PC-9 (cell line): Measurements from ENCODE around the gene UPK1A. TPM values are rescaled to one million over a fixed set of nuclear protein-coding genes. Genes with fewer than 3 reads are reported as not detected.
"Not testable (repeated sequence)": the region's sequence is repeated elsewhere in the genome, so short reads cannot be mapped to it uniquely, and the experiment has no call there.

Source experiments
- BruUV-seq: library from RNA; stranded (reverse); fragments of 400-500 nt; replicated peaks from 2 replicates; lab custom pipeline; 2021; lab: Mats Ljungman, UMichigan
- CTCF ChIA-PET: fragments of 300-600 bp; sonication (Branson Sonifier 250); formaldehyde crosslinking; loops from one replicate; lab custom pipeline; 2022; ENCODE audit warnings: antibody characterized with exemption; lab: Charles Lee
- POLR2A ChIA-PET: fragments of 300-600 bp; sonication (Branson Sonifier 250); formaldehyde crosslinking; loops from one replicate; lab custom pipeline; 2022; ENCODE audit warnings: antibody characterized with exemption; ENCODE audit not compliant: unreplicated experiment; lab: Charles Lee
- DNase-seq, 2 experiments: peaks; one replicate each; pipeline versions ENCODE4 v3.0.0 to v3.0.0-alpha.2; 2015 to 2022; ENCODE audit warnings: mixed read lengths in 1 of 2
- H2AFZ ChIP-seq: fragments of 200-600 bp; sonication (generic); 2 replicates; pipeline ENCODE4 v1.8.1; 2017; ENCODE audit warnings: antibody characterized with exemption
- H3F3A ChIP-seq: fragments of 200-600 bp; sonication (generic); 2 replicates; pipeline ENCODE4 v1.8.1; 2017; ENCODE audit warnings: antibody characterized with exemption, mild to moderate bottlenecking, low read depth; ENCODE audit not compliant: insufficient read depth
- H3K27ac ChIP-seq: fragments of 200-600 bp; sonication (generic); 2 replicates; pipeline ENCODE4 v1.6.1; 2016; ENCODE audit warnings: mixed run types
- H3K27me3 ChIP-seq: fragments of 200-600 bp; sonication (generic); 2 replicates; pipeline ENCODE4 v1.6.1; 2016; ENCODE audit warnings: low read depth, mixed run types; ENCODE audit not compliant: insufficient read depth
- H3K36me3 ChIP-seq: fragments of 200-600 bp; sonication (generic); 2 replicates; pipeline ENCODE4 v1.6.1; 2016; ENCODE audit warnings: low read depth, mixed run types
- H3K4me1 ChIP-seq: fragments of 200-600 bp; sonication (generic); replicated peaks from 2 replicates; pipeline ENCODE4 v1.6.1; 2016; ENCODE audit warnings: mixed run types; ENCODE audit not compliant: insufficient read depth
- H3K4me2 ChIP-seq: fragments of 200-600 bp; sonication (generic); 2 replicates; pipeline ENCODE4 v1.6.1; 2017; ENCODE audit warnings: mixed run types
- H3K4me3 ChIP-seq: fragments of 200-600 bp; sonication (generic); 2 replicates; pipeline ENCODE4 v1.6.1; 2016; ENCODE audit warnings: mixed run types
- H3K79me2 ChIP-seq: fragments of 200-600 bp; sonication (generic); 2 replicates; pipeline ENCODE4 v1.6.1; 2017; ENCODE audit warnings: low read depth, mixed run types
- H3K9me2 ChIP-seq: fragments of 200-600 bp; sonication (generic); 2 replicates; pipeline ENCODE4 v1.8.1; 2017; ENCODE audit warnings: mild to moderate bottlenecking; ENCODE audit not compliant: insufficient read depth
- H3K9me3 ChIP-seq: fragments of 200-600 bp; sonication (generic); 2 replicates; pipeline ENCODE4 v1.8.1; 2016; ENCODE audit warnings: low read depth; ENCODE audit not compliant: insufficient read depth
- H4K20me1 ChIP-seq: fragments of 200-600 bp; sonication (generic); 2 replicates; pipeline ENCODE4 v1.8.1; 2017; ENCODE audit not compliant: insufficient read depth
- CTCF ChIP-seq: fragments of 200-600 bp; sonication (generic); conservative IDR thresholded peaks from 2 replicates; pipeline ENCODE4 v1.6.1; 2017; ENCODE audit warnings: mixed run types, antibody characterized with exemption, mild to moderate bottlenecking, moderate library complexity
- EZH2 ChIP-seq: fragments of 200-600 bp; sonication (generic); IDR thresholded peaks from 2 replicates; pipeline ENCODE4 v1.8.0; 2017; ENCODE audit warnings: antibody characterized with exemption, low read depth
- intact Hi-C: fragments of 100-400 bp; cut with micrococcal nuclease; formaldehyde crosslinking; loops from one replicate; pipeline ENCODE4 v1.10.0; 2022; ENCODE audit not compliant: unreplicated experiment
- total RNA-seq: library from RNA; stranded (reverse); gene quantifications from 2 replicates; pipeline ENCODE4 v1.2.3, GENCODE V29; 2021

UPK1A gene
- total RNA-seq, 1 experiment from 2014 or later: 1.6 TPM

- intact Hi-C loops: no loop called here
- DNase-seq: no peak
- TF ChIP-seq EZH2 (no peak), CTCF (no peak)
- H3K36me3 ChIP-seq: no peaks in the 10 kb centered on the region
- H3F3A ChIP-seq: no peaks in the 10 kb centered on the region
- no peaks in the 10 kb centered on the region for H3K9me2 ChIP-seq
- no TSS peak for BruUV-seq
- no peak overlapping the region for H3K4me2 ChIP-seq
- CTCF ChIA-PET: no interaction called here
- H3K79me2 ChIP-seq: peaks cover 22% of the 10 kb centered on the region
- H2AFZ ChIP-seq: no peak overlapping the region
- H3K9me3 ChIP-seq: no peaks in the 10 kb centered on the region
- H4K20me1 ChIP-seq: peaks cover 14% of the 10 kb centered on the region
- POLR2A ChIA-PET: no interaction called here
- peaks cover 6% of the 10 kb centered on the region for H3K4me1 ChIP-seq
- H3K27ac ChIP-seq: no peak overlapping the region
- H3K4me3 ChIP-seq: no peak overlapping the region
- no peaks in the 10 kb centered on the region for H3K27me3 ChIP-seq
Observed at GRCh38 chr19:35722461-35722860, 56.1 kb downstream of the UPK1A start.

- H3K9me2 ChIP-seq: no peaks in the 10 kb centered on the region
- no peak overlapping the region for H3K4me2 ChIP-seq
- no TSS peak for BruUV-seq
- peaks cover 14% of the 10 kb centered on the region for H4K20me1 ChIP-seq
- DNase-seq: no peak
- H3K36me3 ChIP-seq: no peaks in the 10 kb centered on the region
- no peak overlapping the region for H2AFZ ChIP-seq
- peaks cover 6% of the 10 kb centered on the region for H3K4me1 ChIP-seq
- H3K27ac ChIP-seq: no peak overlapping the region
- TF ChIP-seq EZH2 (no peak), CTCF (no peak)
- no peaks in the 10 kb centered on the region for H3F3A ChIP-seq
- intact Hi-C loops: no loop called here
- POLR2A ChIA-PET: no interaction called here
- H3K27me3 ChIP-seq: no peaks in the 10 kb centered on the region
- CTCF ChIA-PET: no interaction called here
- H3K4me3 ChIP-seq: no peak overlapping the region
- no peaks in the 10 kb centered on the region for H3K9me3 ChIP-seq
- H3K79me2 ChIP-seq: peaks cover 22% of the 10 kb centered on the region
Observed at GRCh38 chr19:35722897-35723296, 56.6 kb downstream of the UPK1A start.

- Histone ChIP-seq H3K4me3 (no peak overlapping the region), H3K27ac (no peak overlapping the region), H3K79me2 (peaks cover 16% of the 10 kb centered on the region), H3K4me2 (no peak overlapping the region), H3K36me3 (no peaks in the 10 kb centered on the region), H3K9me3 (no peaks in the 10 kb centered on the region), H2AFZ (no peak overlapping the region), H4K20me1 (peaks cover 11% of the 10 kb centered on the region), H3K4me1 (peaks cover 6% of the 10 kb centered on the region), H3F3A (no peaks in the 10 kb centered on the region), H3K9me2 (no peaks in the 10 kb centered on the region), H3K27me3 (no peaks in the 10 kb centered on the region)
- ChIA-PET POLR2A (interaction anchor here (0.6 kb wide), 1 partner anchor 159 kb away, joined by 3 read pairs; no protein-coding TSS in a partner anchor), CTCF (no interaction called here)
- intact Hi-C loops: no loop called here
- TF ChIP-seq EZH2: no peak
- no peak for DNase-seq
- BruUV-seq: no TSS peak
Observed at GRCh38 chr19:35723671-35724070, 57.4 kb downstream of the UPK1A start.

- DNase-seq, H3K4me1 ChIP-seq, H2AFZ ChIP-seq, H3K9me2 ChIP-seq, H3K9me3 ChIP-seq, H3K4me3 ChIP-seq, intact Hi-C loops, POLR2A ChIA-PET, CTCF ChIA-PET, BruUV-seq, H3K27me3 ChIP-seq, H3K27ac ChIP-seq, H3F3A ChIP-seq, H4K20me1 ChIP-seq, H3K4me2 ChIP-seq, H3K36me3 ChIP-seq: not testable (repeated sequence)
- peaks cover 12% of the 10 kb centered on the region for H3K79me2 ChIP-seq
Observed at GRCh38 chr19:35724132-35724531, 57.8 kb downstream of the UPK1A start.
